HG03521 (cell line): Measurements from ENCODE around the gene PSMD3.
"Not testable (repeated sequence)": the region's sequence is repeated elsewhere in the genome, so short reads cannot be mapped to it uniquely, and the experiment has no call there.

Source experiments
- ATAC-seq: cut with Tn5 transposase; IDR thresholded peaks from one replicate; pipeline ENCODE4 v1.9.1; 2021; ENCODE audit warnings: mild to moderate bottlenecking, moderate library complexity; ENCODE audit not compliant: unreplicated experiment

The PSMD3 gene

DNA sequence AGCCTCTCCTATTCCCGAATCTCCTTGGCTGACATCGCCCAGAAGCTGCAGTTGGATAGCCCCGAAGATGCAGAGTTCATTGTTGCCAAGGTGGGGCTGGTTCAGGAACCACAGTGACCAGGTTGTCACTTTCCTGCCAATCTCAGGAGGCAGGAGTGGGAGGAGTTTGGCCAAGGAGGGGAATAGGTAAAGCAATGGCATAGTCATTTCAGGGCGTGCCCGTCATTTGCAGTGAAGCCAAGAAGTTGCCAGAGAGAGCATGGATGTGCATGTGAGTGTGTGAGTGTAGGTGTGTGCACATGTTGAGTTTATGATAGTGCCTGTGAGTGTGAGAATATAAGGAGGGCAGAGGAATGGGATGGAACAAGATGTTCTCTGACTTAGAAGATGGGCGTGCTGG lies 14.8 kb downstream of the PSMD3 start:
- ATAC-seq = no peak

DNA sequence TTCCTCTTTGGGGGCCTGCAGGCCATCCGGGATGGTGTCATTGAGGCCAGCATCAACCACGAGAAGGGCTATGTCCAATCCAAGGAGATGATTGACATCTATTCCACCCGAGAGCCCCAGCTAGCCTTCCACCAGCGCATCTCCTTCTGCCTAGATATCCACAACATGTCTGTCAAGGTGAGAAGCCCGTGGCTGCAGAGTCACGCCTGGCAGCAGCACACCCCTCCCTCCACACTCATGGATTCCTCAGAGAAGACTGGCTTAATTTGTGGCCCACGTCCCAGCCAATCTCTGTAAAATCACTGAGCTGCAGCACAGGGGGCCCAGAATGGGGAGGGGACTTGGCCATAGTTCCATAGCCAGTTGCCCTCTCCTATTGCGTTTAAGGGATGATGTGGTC lies 15.6 kb downstream of the PSMD3 start:
- ATAC-seq = no peak

DNA sequence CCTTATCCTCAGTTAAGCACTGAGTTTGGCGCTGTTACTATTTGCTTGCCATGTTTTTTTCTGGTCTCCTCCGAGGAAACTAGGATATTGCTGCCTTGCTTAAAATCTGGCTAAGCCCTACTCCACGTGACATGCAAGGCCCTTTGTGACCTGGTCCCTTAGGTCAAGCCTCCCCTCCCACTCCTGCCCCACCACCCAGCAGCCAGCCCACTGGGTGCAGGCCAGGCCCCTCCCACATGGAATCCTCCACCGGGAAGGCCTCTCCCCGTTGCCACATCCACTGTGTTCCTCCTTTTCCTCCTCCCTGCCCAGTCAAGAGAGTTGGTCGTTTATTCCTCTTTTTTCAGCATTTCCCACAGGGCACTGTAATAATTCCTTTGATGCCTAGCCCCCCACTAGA lies 16.2 kb downstream of the PSMD3 start:
- no peak for ATAC-seq

DNA sequence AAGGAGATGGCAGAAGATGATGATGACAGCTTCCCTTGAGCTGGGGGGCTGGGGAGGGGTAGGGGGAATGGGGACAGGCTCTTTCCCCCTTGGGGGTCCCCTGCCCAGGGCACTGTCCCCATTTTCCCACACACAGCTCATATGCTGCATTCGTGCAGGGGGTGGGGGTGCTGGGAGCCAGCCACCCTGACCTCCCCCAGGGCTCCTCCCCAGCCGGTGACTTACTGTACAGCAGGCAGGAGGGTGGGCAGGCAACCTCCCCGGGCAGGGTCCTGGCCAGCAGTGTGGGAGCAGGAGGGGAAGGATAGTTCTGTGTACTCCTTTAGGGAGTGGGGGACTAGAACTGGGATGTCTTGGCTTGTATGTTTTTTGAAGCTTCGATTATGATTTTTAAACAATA lies 16.9 kb downstream of the PSMD3 start:
- ATAC-seq = no peak

- no peak for ATAC-seq
Measured at GRCh38 chr17:39999067-39999466, 18.5 kb downstream of the PSMD3 start.

DNA sequence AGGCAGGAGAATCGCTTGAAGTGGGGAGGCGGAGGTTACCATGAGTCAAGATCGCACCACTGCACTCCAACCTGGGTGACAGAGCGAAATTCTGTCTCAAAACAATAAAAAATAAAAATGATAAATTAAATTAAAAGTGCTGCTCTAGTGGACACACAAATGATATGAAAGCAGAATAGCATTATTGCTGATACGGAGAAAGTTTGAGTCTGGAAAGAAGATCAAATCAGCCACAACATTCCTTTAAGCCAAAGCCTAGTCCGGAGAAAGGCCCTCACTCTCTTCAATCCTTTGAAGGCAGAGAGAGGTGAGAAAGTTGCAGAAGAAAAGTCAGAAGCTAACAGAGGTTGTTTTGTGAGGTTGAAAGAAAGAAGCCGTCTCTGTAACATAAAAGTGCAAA lies 19.6 kb downstream of the PSMD3 start:
- no peak for ATAC-seq

- ATAC-seq = not testable (repeated sequence)
Measured at GRCh38 chr17:40001335-40001734, 20.7 kb downstream of the PSMD3 start.

GRCh38 chr17:40004072-40004471 lies 23.5 kb downstream of the PSMD3 start:
- ATAC-seq = no peak

DNA sequence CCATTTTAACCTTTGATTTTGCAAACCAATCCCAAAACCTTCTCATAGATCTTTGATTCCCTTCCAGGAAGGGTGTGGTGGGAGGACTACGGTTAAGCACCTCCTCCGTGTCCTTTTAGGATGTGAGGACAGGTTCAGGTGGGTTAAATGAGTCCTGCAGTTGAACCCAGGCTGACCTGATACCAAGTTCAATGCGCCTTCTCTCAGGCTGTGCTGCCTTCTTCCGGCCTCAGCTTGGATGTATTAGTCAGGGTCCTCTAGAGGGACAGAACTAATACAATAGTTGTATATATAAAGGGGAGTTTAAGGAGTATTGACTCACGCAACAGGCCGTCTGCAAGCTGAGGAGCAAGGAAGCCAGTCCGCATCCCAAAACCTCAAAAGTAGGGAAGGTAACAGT lies 24.1 kb downstream of the PSMD3 start:
- no peak for ATAC-seq

DNA sequence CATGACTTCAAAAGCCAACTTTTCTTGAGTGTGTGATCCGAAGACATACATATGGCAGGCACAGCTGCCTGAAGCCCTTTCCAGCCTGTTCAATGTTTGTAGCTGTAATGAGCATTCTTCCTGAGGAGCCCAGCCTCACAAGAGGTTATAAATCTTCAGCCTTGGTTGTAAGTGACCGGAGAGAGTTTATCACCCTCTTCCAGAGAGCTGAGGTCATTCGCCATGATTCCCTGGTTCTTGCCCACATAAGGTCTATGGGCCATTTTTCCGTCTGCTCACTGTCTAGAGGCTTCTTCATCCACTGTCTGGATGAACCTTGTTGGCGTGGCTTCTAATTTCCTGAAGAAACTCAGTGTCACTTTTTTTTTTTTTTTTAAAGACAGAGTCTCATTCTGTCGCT lies 24.9 kb downstream of the PSMD3 start:
- no peak for ATAC-seq

- ATAC-seq = not testable (repeated sequence)
Measured at GRCh38 chr17:40010946-40011500, 30.4 kb downstream of the PSMD3 start.

DNA sequence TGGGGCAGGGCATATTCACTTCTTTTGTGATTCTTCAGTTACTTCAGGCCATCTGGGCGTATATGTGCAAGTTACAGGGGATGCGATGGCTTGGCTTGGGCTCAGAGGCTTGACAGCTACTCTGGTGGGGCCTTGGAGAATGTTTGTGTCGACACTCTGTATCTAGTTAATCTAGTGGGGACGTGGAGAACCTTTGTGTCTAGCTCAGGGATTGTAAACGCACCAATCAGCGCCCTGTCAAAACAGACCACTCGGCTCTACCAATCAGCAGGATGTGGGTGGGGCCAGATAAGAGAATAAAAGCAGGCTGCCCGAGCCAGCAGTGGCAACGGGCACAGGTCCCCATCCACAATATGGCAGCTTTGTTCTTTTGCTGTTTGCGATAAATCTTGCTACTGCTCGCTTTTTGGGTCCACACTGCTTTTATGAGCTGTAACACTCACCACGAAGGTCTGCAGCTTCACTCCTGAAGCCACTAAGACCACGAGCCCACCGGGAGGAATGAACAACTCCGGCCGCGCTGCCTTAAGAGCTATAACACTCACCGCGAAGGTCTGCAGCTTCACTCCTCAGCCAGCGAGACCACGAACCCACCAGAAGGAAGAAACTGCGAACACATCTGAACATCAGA lies 31.5 kb downstream of the PSMD3 start:
- ATAC-seq = not testable (repeated sequence)

DNA sequence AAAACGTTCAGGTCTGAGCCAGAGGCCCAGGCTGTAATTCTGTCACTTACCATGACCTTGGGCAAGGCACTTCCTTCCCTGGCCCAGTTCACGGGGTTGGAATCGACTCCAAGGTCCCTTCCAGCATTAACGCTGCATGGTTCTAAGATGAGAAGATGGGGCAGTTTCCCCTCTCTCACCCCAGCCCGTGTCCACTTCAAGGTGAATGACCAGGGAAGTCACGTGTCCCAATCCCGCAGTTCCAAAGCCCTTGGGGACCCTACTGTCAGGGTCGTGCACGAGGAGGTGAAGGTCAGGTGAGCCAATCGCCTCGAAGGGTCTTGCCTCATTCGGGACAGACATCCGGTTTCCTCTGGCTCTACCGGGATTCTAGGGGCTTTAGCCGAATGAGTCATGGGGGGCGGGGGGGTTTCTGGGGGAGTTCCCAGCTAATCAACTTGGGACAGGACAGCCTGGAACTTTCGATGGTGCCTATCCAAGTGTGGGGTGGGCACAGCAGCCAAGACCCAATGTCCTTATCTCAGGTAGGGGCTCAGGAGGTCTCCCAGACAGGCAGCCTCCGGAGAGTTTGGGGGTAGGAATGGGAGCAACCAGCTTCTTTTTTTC lies 33.9 kb downstream of the PSMD3 start:
- no peak for ATAC-seq

GRCh38 chr17:40015005-40015997 lies 34.7 kb downstream of the PSMD3 start, which contains the start of gene CSF3:
CSF3 (plus strand) TSS chr17:40015440; CDS start chr17:40015475, 35 bp downstream.
- no peak for ATAC-seq

GRCh38 chr17:40015998-40016985 lies 35.7 kb downstream of the PSMD3 start:
- ATAC-seq = no peak

DNA sequence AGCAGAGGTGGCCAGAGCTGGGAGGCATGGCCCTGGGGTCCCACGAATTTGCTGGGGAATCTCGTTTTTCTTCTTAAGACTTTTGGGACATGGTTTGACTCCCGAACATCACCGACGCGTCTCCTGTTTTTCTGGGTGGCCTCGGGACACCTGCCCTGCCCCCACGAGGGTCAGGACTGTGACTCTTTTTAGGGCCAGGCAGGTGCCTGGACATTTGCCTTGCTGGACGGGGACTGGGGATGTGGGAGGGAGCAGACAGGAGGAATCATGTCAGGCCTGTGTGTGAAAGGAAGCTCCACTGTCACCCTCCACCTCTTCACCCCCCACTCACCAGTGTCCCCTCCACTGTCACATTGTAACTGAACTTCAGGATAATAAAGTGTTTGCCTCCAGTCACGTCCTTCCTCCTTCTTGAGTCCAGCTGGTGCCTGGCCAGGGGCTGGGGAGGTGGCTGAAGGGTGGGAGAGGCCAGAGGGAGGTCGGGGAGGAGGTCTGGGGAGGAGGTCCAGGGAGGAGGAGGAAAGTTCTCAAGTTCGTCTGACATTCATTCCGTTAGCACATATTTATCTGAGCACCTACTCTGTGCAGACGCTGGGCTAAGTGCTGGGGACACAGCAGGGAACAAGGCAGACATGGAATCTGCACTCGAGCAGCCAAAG lies 36.9 kb downstream of the PSMD3 start:
- no peak for ATAC-seq

DNA sequence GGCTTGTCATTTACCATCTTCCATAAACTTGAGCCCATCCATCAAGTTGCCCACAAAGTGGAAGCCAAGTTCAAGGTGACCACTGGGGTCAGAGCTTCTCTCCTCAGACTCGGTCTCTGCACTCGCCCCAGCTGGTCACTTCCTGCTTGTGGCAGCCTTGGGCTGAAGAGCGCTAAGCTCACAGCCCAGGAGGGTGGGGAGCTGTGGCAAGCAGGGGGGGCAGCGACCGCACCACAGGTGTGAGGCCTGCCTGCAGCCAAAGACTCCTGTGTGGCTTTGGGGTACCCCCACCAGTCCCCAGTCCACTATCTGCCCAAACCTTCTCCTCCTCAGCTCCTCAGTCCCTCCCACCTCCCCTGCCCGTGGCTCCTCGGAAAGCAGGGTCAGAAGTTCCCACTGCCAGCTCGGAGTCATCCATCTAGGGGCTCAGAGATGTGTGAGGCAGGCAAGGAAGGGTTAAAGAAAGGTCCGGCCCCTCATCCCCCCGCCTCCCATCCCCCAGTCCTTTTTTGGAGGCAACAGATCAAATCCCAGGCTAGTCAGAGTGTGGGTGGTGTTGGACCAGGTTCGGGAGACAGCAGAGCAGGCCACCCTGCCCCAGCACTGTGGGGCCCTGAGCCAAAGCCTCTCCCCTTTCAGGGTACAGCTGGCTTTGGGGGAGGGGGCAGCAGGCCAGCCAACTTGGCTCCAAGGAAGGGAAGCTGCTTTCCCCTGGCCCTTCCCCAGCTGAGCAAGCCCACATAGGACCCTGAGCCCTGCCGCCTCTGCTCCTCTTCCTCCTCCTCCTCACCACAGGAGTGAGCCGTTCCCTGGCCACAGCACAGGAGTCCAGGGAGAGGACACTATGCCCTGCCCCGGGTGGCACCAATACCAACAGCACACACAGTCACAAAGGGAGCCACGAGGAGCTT lies 37.9 kb downstream of the PSMD3 start:
- ATAC-seq = no peak

DNA sequence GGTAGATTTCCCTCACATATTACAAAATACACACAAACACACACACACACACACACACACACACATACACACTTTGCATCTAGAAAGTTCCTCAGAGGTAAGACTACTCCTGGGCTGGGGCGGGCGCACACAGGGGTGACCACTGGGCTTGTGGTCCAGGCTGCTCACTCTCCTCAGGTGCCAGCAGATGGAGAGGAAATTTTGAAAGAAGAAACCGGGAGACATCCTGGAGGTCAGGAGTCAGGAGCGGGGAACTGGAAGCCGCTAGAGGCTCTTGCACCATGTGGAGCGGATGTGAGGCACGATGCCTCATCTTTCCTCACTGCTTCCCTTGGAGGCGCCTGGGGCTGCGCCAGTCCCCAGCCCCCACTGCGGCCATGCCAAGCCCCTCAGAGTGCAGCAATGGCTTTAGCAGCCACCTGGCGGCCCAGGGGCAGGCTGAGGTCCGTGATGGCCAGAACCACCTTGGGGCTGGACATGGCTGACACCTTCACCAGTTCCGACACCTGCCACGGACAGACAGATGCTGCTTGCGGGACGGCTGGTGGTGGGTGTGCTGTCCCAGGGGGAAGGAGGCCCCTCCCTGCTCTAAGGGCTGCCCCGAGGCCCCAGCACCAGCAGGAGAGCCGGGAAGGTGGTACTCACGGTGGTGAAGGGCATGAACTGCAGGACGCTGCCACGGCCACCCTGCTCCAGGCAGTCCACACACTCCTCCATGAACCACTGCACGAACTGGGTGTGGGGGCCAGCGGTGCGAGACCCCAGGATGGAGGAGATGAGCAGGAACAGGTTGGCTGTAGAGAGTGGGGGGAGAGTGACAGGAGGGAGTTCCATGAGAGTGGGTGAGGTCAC lies 38.8 kb downstream of the PSMD3 start:
- no peak for ATAC-seq
